GM18867 (cell line): ENCODE measurements around the gene ZEB2.

Source experiments
- ATAC-seq: cut with Tn5 transposase; IDR thresholded peaks from one replicate; pipeline ENCODE4 v1.9.1; 2021; ENCODE audit warnings: mild to moderate bottlenecking, moderate library complexity; ENCODE audit not compliant: unreplicated experiment

ZEB2 gene

GRCh38 chr2:144431392-144431783, 88.5 kb downstream of the ZEB2 start:
- ATAC-seq = peak; percentile 56

GRCh38 chr2:144430722-144431391, 89.1 kb downstream of the ZEB2 start:
- peak; percentile 97 for ATAC-seq

- no peak for ATAC-seq
Measured at GRCh38 chr2:144429396-144430112, 90.4 kb downstream of the ZEB2 start.

GRCh38 chr2:144426981-144427479, 92.9 kb downstream of the ZEB2 start:
- ATAC-seq = no peak

- ATAC-seq = no peak
Measured at GRCh38 chr2:144426355-144426754, 93.6 kb downstream of the ZEB2 start.

GRCh38 chr2:144424559-144425240, 95.2 kb downstream of the ZEB2 start:
- no peak for ATAC-seq

- ATAC-seq = no peak
Measured at GRCh38 chr2:144421606-144422510, 98.1 kb downstream of the ZEB2 start.

- no peak for ATAC-seq
Measured at GRCh38 chr2:144419218-144419617, 100.7 kb downstream of the ZEB2 start.

GRCh38 chr2:144415386-144415785, 104.5 kb downstream of the ZEB2 start:
- no peak for ATAC-seq

- peak; percentile 71 for ATAC-seq
Measured at GRCh38 chr2:144414324-144414845, 105.5 kb downstream of the ZEB2 start.

- no peak for ATAC-seq
Measured at GRCh38 chr2:144412709-144413108, 107.2 kb downstream of the ZEB2 start.

- no peak for ATAC-seq
Measured at GRCh38 chr2:144411473-144411872, 108.4 kb downstream of the ZEB2 start.

- ATAC-seq = no peak
Measured at GRCh38 chr2:144409241-144409640, 110.7 kb downstream of the ZEB2 start.

GRCh38 chr2:144407262-144407661, 112.7 kb downstream of the ZEB2 start:
- no peak for ATAC-seq

GRCh38 chr2:144405982-144406788, 113.7 kb downstream of the ZEB2 start:
- ATAC-seq = no peak

- no peak for ATAC-seq
Measured at GRCh38 chr2:144405321-144405720, 114.6 kb downstream of the ZEB2 start.

- no peak for ATAC-seq
Measured at GRCh38 chr2:144404586-144405314, 115.2 kb downstream of the ZEB2 start.

- no peak for ATAC-seq
Measured at GRCh38 chr2:144403933-144404332, 116.0 kb downstream of the ZEB2 start.

- no peak for ATAC-seq
Measured at GRCh38 chr2:144402251-144402650, 117.7 kb downstream of the ZEB2 start.
